Measurements from ENCODE around the gene THBS2.

Gene THBS2

GRCh38 chr6:169289619-169290339, 36.1 kb upstream of the THBS2 start:
- DNase-seq = no peak
- H3K23ac ChIP-seq (ENCODE audit: low read length) = no peak overlapping the region
- no peaks in the 10 kb centered on the region for H3K27me3 ChIP-seq (ENCODE audit: insufficient read depth, low read length, poor library complexity)
- no peak overlapping the region for H4K5ac ChIP-seq (ENCODE audit: low read length)
- H2BK5ac ChIP-seq (ENCODE audit: low read length) = no peak overlapping the region
- H3K79me2 ChIP-seq (ENCODE audit: control insufficient read depth, insufficient read depth, low read length) = no peaks in the 10 kb centered on the region
- no peaks in the 10 kb centered on the region for H3K79me1 ChIP-seq (ENCODE audit: low read length)
- H2BK15ac ChIP-seq (replicated peaks; ENCODE audit: low read depth) = no peak overlapping the region
- H3K9ac ChIP-seq (ENCODE audit: low read length) = no peak overlapping the region
- no peak overlapping the region for H2AK5ac ChIP-seq (ENCODE audit: low read length)
- H3K36me3 ChIP-seq (ENCODE audit: control insufficient read depth, insufficient read depth, low read length) = no peaks in the 10 kb centered on the region
- no peak overlapping the region for H3K56ac ChIP-seq (ENCODE audit: low read length)
- H3K4ac ChIP-seq (ENCODE audit: low read depth, low read length) = no peak overlapping the region
- H3K27ac ChIP-seq (ENCODE audit: low read depth, low read length) = no peak overlapping the region
- H3K4me2 ChIP-seq (ENCODE audit: low read length) = no peak overlapping the region
- WGBS (ENCODE audit: extremely low coverage, insufficient coverage, low lambda C conversion rate) = no CpG with 5 or more reads among the region's 18 CpGs
- H3K18ac ChIP-seq (ENCODE audit: low read length) = no peak overlapping the region
- no peak overlapping the region for H2BK120ac ChIP-seq (ENCODE audit: low read depth, low read length)
- no peaks in the 10 kb centered on the region for H3K4me1 ChIP-seq (ENCODE audit: control insufficient read depth, low read depth, low read length)
- no peak overlapping the region for H3K4me3 ChIP-seq (ENCODE audit: low read length)
- H4K8ac ChIP-seq (ENCODE audit: low read depth, low read length) = no peak overlapping the region

GRCh38 chr6:169289257-169289618, 35.6 kb upstream of the THBS2 start:
- no peak overlapping the region for H3K9ac ChIP-seq (ENCODE audit: low read length)
- no peak overlapping the region for H3K23ac ChIP-seq (ENCODE audit: low read length)
- no peak overlapping the region for H2BK15ac ChIP-seq (replicated peaks; ENCODE audit: low read depth)
- H3K36me3 ChIP-seq (ENCODE audit: control insufficient read depth, insufficient read depth, low read length) = no peaks in the 10 kb centered on the region
- no peak overlapping the region for H4K8ac ChIP-seq (ENCODE audit: low read depth, low read length)
- H3K18ac ChIP-seq (ENCODE audit: low read length) = no peak overlapping the region
- DNase-seq = no peak
- no peak overlapping the region for H4K5ac ChIP-seq (ENCODE audit: low read length)
- WGBS (ENCODE audit: extremely low coverage, insufficient coverage, low lambda C conversion rate) = no CpG with 5 or more reads among the region's 5 CpGs
- no peak overlapping the region for H2BK5ac ChIP-seq (ENCODE audit: low read length)
- H2AK5ac ChIP-seq (ENCODE audit: low read length) = no peak overlapping the region
- H3K4ac ChIP-seq (ENCODE audit: low read depth, low read length) = no peak overlapping the region
- no peaks in the 10 kb centered on the region for H3K79me2 ChIP-seq (ENCODE audit: control insufficient read depth, insufficient read depth, low read length)
- no peak overlapping the region for H3K56ac ChIP-seq (ENCODE audit: low read length)
- no peak overlapping the region for H3K4me2 ChIP-seq (ENCODE audit: low read length)
- no peaks in the 10 kb centered on the region for H3K4me1 ChIP-seq (ENCODE audit: control insufficient read depth, low read depth, low read length)
- H3K4me3 ChIP-seq (ENCODE audit: low read length) = no peak overlapping the region
- no peak overlapping the region for H2BK120ac ChIP-seq (ENCODE audit: low read depth, low read length)
- no peaks in the 10 kb centered on the region for H3K79me1 ChIP-seq (ENCODE audit: low read length)
- no peaks in the 10 kb centered on the region for H3K27me3 ChIP-seq (ENCODE audit: insufficient read depth, low read length, poor library complexity)
- H3K27ac ChIP-seq (ENCODE audit: low read depth, low read length) = no peak overlapping the region

- no CpG with 5 or more reads among the region's 10 CpGs for WGBS (ENCODE audit: extremely low coverage, insufficient coverage, low lambda C conversion rate)
- Histone ChIP-seq H2BK5ac (ENCODE audit: low read length) (no peak overlapping the region), H3K27me3 (ENCODE audit: insufficient read depth, low read length, poor library complexity) (no peaks in the 10 kb centered on the region), H4K5ac (ENCODE audit: low read length) (no peak overlapping the region), H3K79me1 (ENCODE audit: low read length) (no peaks in the 10 kb centered on the region), H3K4ac (ENCODE audit: low read depth, low read length) (no peak overlapping the region), H2AK5ac (ENCODE audit: low read length) (no peak overlapping the region), H3K4me2 (ENCODE audit: low read length) (no peak overlapping the region), H2BK120ac (ENCODE audit: low read depth, low read length) (no peak overlapping the region), H3K18ac (ENCODE audit: low read length) (no peak overlapping the region), H3K79me2 (ENCODE audit: control insufficient read depth, insufficient read depth, low read length) (no peaks in the 10 kb centered on the region), H3K36me3 (ENCODE audit: control insufficient read depth, insufficient read depth, low read length) (no peaks in the 10 kb centered on the region), H2BK15ac (replicated peaks; ENCODE audit: low read depth) (no peak overlapping the region), H3K4me1 (ENCODE audit: control insufficient read depth, low read depth, low read length) (no peaks in the 10 kb centered on the region), H3K23ac (ENCODE audit: low read length) (no peak overlapping the region), H3K4me3 (ENCODE audit: low read length) (no peak overlapping the region), H3K9ac (ENCODE audit: low read length) (no peak overlapping the region), H3K27ac (ENCODE audit: low read depth, low read length) (no peak overlapping the region), H4K8ac (ENCODE audit: low read depth, low read length) (no peak overlapping the region), H3K56ac (ENCODE audit: low read length) (no peak overlapping the region)
- DNase-seq = no peak
These were observed 34.9 kb upstream of the THBS2 start for GRCh38 chr6:169288591-169288990.

GRCh38 chr6:169287675-169288074, 34.0 kb upstream of the THBS2 start:
- Histone ChIP-seq H4K8ac (ENCODE audit: low read depth, low read length) (no peak overlapping the region), H4K5ac (ENCODE audit: low read length) (no peak overlapping the region), H3K27ac (ENCODE audit: low read depth, low read length) (no peak overlapping the region), H3K79me1 (ENCODE audit: low read length) (no peaks in the 10 kb centered on the region), H2BK15ac (replicated peaks; ENCODE audit: low read depth) (no peak overlapping the region), H3K36me3 (ENCODE audit: control insufficient read depth, insufficient read depth, low read length) (no peaks in the 10 kb centered on the region), H3K79me2 (ENCODE audit: control insufficient read depth, insufficient read depth, low read length) (no peaks in the 10 kb centered on the region), H3K18ac (ENCODE audit: low read length) (no peak overlapping the region), H3K4me2 (ENCODE audit: low read length) (no peak overlapping the region), H3K4ac (ENCODE audit: low read depth, low read length) (no peak overlapping the region), H3K27me3 (ENCODE audit: insufficient read depth, low read length, poor library complexity) (no peaks in the 10 kb centered on the region), H3K4me3 (ENCODE audit: low read length) (no peak overlapping the region), H3K9ac (ENCODE audit: low read length) (no peak overlapping the region), H2BK120ac (ENCODE audit: low read depth, low read length) (no peak overlapping the region), H3K56ac (ENCODE audit: low read length) (no peak overlapping the region), H3K23ac (ENCODE audit: low read length) (no peak overlapping the region), H2BK5ac (ENCODE audit: low read length) (no peak overlapping the region), H2AK5ac (ENCODE audit: low read length) (no peak overlapping the region), H3K4me1 (ENCODE audit: control insufficient read depth, low read depth, low read length) (no peaks in the 10 kb centered on the region)
- peak; percentile 17 for DNase-seq
- WGBS (ENCODE audit: extremely low coverage, insufficient coverage, low lambda C conversion rate) = no CpG with 5 or more reads among the region's 6 CpGs

- Histone ChIP-seq H3K4me2 (ENCODE audit: low read length) (no peak overlapping the region), H3K79me2 (ENCODE audit: control insufficient read depth, insufficient read depth, low read length) (no peaks in the 10 kb centered on the region), H3K79me1 (ENCODE audit: low read length) (no peaks in the 10 kb centered on the region), H3K23ac (ENCODE audit: low read length) (no peak overlapping the region), H3K4ac (ENCODE audit: low read depth, low read length) (no peak overlapping the region), H2BK15ac (replicated peaks; ENCODE audit: low read depth) (no peak overlapping the region), H3K9ac (ENCODE audit: low read length) (no peak overlapping the region), H3K27ac (ENCODE audit: low read depth, low read length) (no peak overlapping the region), H4K5ac (ENCODE audit: low read length) (no peak overlapping the region), H3K18ac (ENCODE audit: low read length) (no peak overlapping the region), H3K4me1 (ENCODE audit: control insufficient read depth, low read depth, low read length) (no peaks in the 10 kb centered on the region), H4K8ac (ENCODE audit: low read depth, low read length) (no peak overlapping the region), H2BK120ac (ENCODE audit: low read depth, low read length) (no peak overlapping the region), H3K4me3 (ENCODE audit: low read length) (no peak overlapping the region), H3K36me3 (ENCODE audit: control insufficient read depth, insufficient read depth, low read length) (no peaks in the 10 kb centered on the region), H3K56ac (ENCODE audit: low read length) (no peak overlapping the region), H3K27me3 (ENCODE audit: insufficient read depth, low read length, poor library complexity) (no peaks in the 10 kb centered on the region), H2BK5ac (ENCODE audit: low read length) (no peak overlapping the region), H2AK5ac (ENCODE audit: low read length) (no peak overlapping the region)
- no peak for DNase-seq
- WGBS (ENCODE audit: extremely low coverage, insufficient coverage, low lambda C conversion rate) = no CpG with 5 or more reads among the region's 7 CpGs
These were observed 33.3 kb upstream of the THBS2 start for GRCh38 chr6:169286961-169287360.

- Histone ChIP-seq H3K18ac (ENCODE audit: low read length) (no peak overlapping the region), H3K4me2 (ENCODE audit: low read length) (no peak overlapping the region), H3K9ac (ENCODE audit: low read length) (no peak overlapping the region), H3K27ac (ENCODE audit: low read depth, low read length) (no peak overlapping the region), H3K79me1 (ENCODE audit: low read length) (no peaks in the 10 kb centered on the region), H3K56ac (ENCODE audit: low read length) (no peak overlapping the region), H3K36me3 (ENCODE audit: control insufficient read depth, insufficient read depth, low read length) (no peaks in the 10 kb centered on the region), H3K4me1 (ENCODE audit: control insufficient read depth, low read depth, low read length) (no peaks in the 10 kb centered on the region), H3K79me2 (ENCODE audit: control insufficient read depth, insufficient read depth, low read length) (no peaks in the 10 kb centered on the region), H3K23ac (ENCODE audit: low read length) (no peak overlapping the region), H3K4me3 (ENCODE audit: low read length) (no peak overlapping the region), H2BK120ac (ENCODE audit: low read depth, low read length) (no peak overlapping the region), H2AK5ac (ENCODE audit: low read length) (no peak overlapping the region), H4K5ac (ENCODE audit: low read length) (no peak overlapping the region), H3K27me3 (ENCODE audit: insufficient read depth, low read length, poor library complexity) (no peaks in the 10 kb centered on the region), H3K4ac (ENCODE audit: low read depth, low read length) (no peak overlapping the region), H4K8ac (ENCODE audit: low read depth, low read length) (no peak overlapping the region), H2BK5ac (ENCODE audit: low read length) (no peak overlapping the region), H2BK15ac (replicated peaks; ENCODE audit: low read depth) (no peak overlapping the region)
- no CpG with 5 or more reads among the region's 3 CpGs for whole genome bisulfite sequencing (ENCODE audit: extremely low coverage, insufficient coverage, low lambda C conversion rate)
- no peak for DNase-seq
These were observed 31.5 kb upstream of the THBS2 start for GRCh38 chr6:169285165-169285564.

Measured in mesendoderm (in vitro differentiated cells).